RWPE2 (cell line): ENCODE results near the gene RPL3.

Source experiments
- ATAC-seq: fragments of 200-7000 bp; cut with Tn5 transposase; 3 replicates; pipeline ENCODE4 v1.9.1; 2021; ENCODE audit warnings: low read depth
- DNase-seq: peaks from one replicate; pipeline ENCODE4 v3.0.0-alpha.2; 2020; ENCODE audit warnings: low spot score
- H3K27ac ChIP-seq: fragments of 450-650 bp; 2 replicates; pipeline ENCODE4 v1.5.1; 2017; ENCODE audit warnings: mild to moderate bottlenecking; ENCODE audit not compliant: poor library complexity, severe bottlenecking
- H3K27me3 ChIP-seq: fragments of 250-450 bp; sonication (Bioruptor Pico); 2 replicates; pipeline ENCODE4 v1.5.1; 2021; ENCODE audit warnings: mild to moderate bottlenecking, moderate library complexity; ENCODE audit not compliant: insufficient read depth, poor library complexity, severe bottlenecking
- H3K36me3 ChIP-seq: fragments of 250-450 bp; sonication (Bioruptor Pico); 2 replicates; pipeline ENCODE4 v1.5.1; 2020; ENCODE audit warnings: low read depth, mild to moderate bottlenecking, moderate library complexity
- H3K4me1 ChIP-seq: fragments of 250-450 bp; sonication (Bioruptor Pico); 2 replicates; pipeline ENCODE4 v1.5.1; 2021; ENCODE audit warnings: mild to moderate bottlenecking, moderate library complexity; ENCODE audit not compliant: insufficient read depth, poor library complexity, severe bottlenecking
- H3K4me3 ChIP-seq: fragments of 250-450 bp; sonication (Bioruptor Pico); 2 replicates; pipeline ENCODE4 v1.5.1; 2021; ENCODE audit warnings: mild to moderate bottlenecking, moderate library complexity; ENCODE audit not compliant: severe bottlenecking
- H3K9me3 ChIP-seq: fragments of 250-450 bp; sonication (Bioruptor Pico); 2 replicates; pipeline ENCODE4 v1.5.1; 2021; ENCODE audit warnings: mild to moderate bottlenecking, moderate library complexity; ENCODE audit not compliant: severe bottlenecking
- CTCF ChIP-seq: fragments of 450-650 bp; IDR thresholded peaks from one replicate; pipeline ENCODE4 v1.5.1; 2017; ENCODE audit warnings: mild to moderate bottlenecking, moderate library complexity; ENCODE audit not compliant: poor library complexity, severe bottlenecking

Gene RPL3

DNA sequence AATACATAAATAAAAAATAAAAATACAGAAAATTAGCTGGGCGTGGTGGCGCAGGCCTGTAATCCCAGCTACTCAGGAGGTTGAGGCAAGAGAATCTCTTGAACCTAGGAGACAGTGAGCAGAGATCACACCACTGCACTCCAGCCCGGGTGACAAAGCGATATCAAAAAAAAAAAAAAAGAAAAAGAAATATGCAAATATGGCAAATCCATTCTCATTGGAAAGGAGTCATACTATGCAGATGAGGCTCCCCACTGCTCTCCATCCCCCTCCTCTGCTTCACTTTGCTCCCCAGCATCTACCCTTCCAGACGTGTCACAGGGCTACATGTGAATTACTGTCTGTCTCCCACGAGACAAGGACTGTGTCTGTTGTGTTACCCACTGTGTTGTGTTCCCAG is 38.3 kb downstream of the RPL3 start:
- H3K4me3 ChIP-seq: no peak overlapping the region
- DNase-seq: no peak

GRCh38 chr22:39280250-39280649 is 39.2 kb downstream of the RPL3 start:
- ATAC-seq: no peak
- DNase-seq: no peak

More for the DNA sequence above, 38.3 kb downstream of the RPL3 start:
- TF ChIP-seq CTCF: no peak
- Histone ChIP-seq H3K27ac (no peak overlapping the region), H3K27me3 (no peaks in the 10 kb centered on the region), H3K4me1 (peaks cover 16% of the 10 kb centered on the region), H3K9me3 (no peaks in the 10 kb centered on the region), H3K36me3 (no peaks in the 10 kb centered on the region)
- ATAC-seq: no peak

DNA sequence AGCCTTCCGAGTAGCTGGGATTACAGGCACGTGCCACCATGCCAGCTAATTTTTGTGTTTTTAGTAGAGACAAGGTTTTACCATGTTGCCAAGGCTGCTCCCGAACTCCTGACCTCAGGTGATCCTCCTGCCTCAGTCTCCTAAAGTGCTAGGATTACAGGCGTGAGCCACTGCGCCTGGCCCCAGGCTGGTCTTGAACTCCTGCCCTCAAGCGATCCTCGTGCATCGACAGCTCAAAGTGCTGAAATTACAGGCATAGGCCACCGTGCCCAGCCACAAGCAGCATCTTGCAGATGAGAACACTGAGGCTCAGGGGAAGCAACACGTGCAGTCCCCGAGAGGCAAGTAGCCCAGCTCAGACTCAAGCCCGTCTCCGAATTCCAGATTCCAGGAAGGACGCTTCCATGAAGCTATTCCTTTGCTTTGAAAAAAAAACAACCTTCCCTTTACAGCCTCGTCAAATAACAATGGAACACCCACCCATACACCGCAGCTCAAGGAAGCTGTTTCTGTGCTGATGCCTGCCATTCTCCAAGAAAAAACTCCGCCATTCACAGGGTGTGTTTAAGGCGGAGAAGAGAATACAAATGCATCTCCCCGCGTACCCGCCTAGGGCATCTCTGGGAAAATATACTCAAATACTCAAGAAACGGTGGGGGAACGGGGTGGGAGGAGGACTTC is 40.1 kb downstream of the RPL3 start:
- no peaks in the 10 kb centered on the region for H3K27me3 ChIP-seq
- ATAC-seq (no peak), DNase-seq (no peak)
- no peaks in the 10 kb centered on the region for H3K36me3 ChIP-seq
- no peak for TF ChIP-seq CTCF
- peaks cover 16% of the 10 kb centered on the region for H3K4me1 ChIP-seq
- no peak overlapping the region for H3K4me3 ChIP-seq
- no peaks in the 10 kb centered on the region for H3K9me3 ChIP-seq
- H3K27ac ChIP-seq: no peak overlapping the region

More at GRCh38 chr22:39280250-39280649, 39.2 kb downstream of the RPL3 start:
- TF ChIP-seq CTCF: no peak
- Histone ChIP-seq H3K36me3 (no peaks in the 10 kb centered on the region), H3K9me3 (no peaks in the 10 kb centered on the region), H3K27me3 (no peaks in the 10 kb centered on the region), H3K27ac (no peak overlapping the region), H3K4me3 (no peak overlapping the region), H3K4me1 (peaks cover 16% of the 10 kb centered on the region)

DNA sequence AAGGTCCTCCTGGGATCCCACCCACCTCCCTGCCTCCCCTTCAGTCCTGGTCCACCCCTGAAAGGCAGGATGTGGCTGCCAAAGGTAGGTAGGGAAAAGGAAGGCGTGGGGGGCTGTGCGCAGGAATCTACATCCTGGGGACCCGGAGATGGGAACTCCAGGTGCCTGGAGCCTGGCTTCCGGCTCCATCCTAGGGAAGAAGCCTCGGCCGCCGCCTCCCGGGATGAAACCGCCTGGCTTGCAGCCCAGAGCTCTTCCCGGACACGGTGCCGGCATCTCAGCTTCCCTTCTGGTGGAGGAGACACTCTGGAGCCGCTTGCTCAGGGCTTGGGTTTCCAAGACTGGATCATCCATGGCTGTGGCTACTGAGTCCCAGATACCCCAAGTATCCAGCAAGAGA is 41.4 kb downstream of the RPL3 start:
- Histone ChIP-seq H3K4me1 (peaks cover 6% of the 10 kb centered on the region), H3K27ac (no peak overlapping the region), H3K27me3 (no peaks in the 10 kb centered on the region), H3K9me3 (no peaks in the 10 kb centered on the region), H3K4me3 (no peak overlapping the region), H3K36me3 (no peaks in the 10 kb centered on the region)
- no peak for TF ChIP-seq CTCF
- ATAC-seq (no peak), DNase-seq (no peak)

DNA sequence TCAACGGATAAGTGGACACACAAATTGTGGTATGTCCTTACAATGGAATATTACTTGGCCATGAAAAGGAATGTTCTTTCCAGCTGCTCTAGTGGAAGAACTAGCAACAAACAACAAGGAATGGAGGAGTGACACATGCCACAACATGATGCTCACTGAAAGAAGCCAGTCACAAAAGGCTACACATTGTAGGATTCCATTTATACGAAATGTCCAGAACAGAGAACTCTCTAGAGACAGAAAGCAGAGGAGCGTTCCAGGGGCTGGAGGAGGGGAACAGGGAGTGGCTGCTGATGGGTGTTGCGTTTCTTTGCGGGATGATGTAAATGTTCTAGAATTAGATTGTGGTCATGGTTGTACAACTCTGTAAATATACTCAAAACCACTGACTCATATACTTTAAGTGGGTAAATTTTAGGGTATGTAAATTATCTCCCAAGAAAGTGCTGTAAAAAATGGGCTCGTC is 42.2 kb downstream of the RPL3 start:
- H3K27me3 ChIP-seq: no peaks in the 10 kb centered on the region
- H3K27ac ChIP-seq: no peak overlapping the region
- no peaks in the 10 kb centered on the region for H3K4me1 ChIP-seq
- H3K36me3 ChIP-seq: no peaks in the 10 kb centered on the region
- DNase-seq: no peak
- H3K4me3 ChIP-seq: no peak overlapping the region
- H3K9me3 ChIP-seq: no peaks in the 10 kb centered on the region
- peak; percentile 80 for ATAC-seq
- no peak for TF ChIP-seq CTCF
